H1 (cell line): ENCODE results near the gene SMYD3.

Source experiments
- ATF2 ChIP-seq: IDR thresholded peaks from 2 replicates; pipeline ENCODE4 v1.6.1; 2012; ENCODE audit warnings: low read length, inconsistent platforms
- EGR1 ChIP-seq: IDR thresholded peaks from 2 replicates; pipeline ENCODE4 v1.6.1; 2011; ENCODE audit warnings: low read depth, low read length, borderline replicate concordance
- POLR2A ChIP-seq, 2 experiments: IDR thresholded peaks; 1 replicate in 1 of 2; 2 replicates in 1 of 2; pipeline ENCODE4 v1.6.1; 2011; ENCODE audit warnings: low read depth in 2 of 2, low read length in 2 of 2, mild to moderate bottlenecking in 2 of 2; ENCODE audit errors: control extremely low read depth in 1 of 2
- POLR2AphosphoS5 ChIP-seq: IDR thresholded peaks from 2 replicates; pipeline ENCODE4 v1.6.1; 2011; ENCODE audit warnings: low read depth, low read length
- RAD21 ChIP-seq, 2 experiments: IDR thresholded peaks in 1 of 2; conservative IDR thresholded peaks in 1 of 2; 2 replicates each; pipeline ENCODE4 v1.6.1; 2011; ENCODE audit warnings: low read depth in 2 of 2, low read length in 2 of 2, improper control_type of control experiment in 1 of 2, inconsistent platforms in 1 of 2, mild to moderate bottlenecking in 1 of 2, moderate library complexity in 1 of 2
- RFX5 ChIP-seq: IDR thresholded peaks from 2 replicates; pipeline ENCODE4 v1.6.1; 2011; ENCODE audit warnings: low read depth, low read length, improper control_type of control experiment, borderline replicate concordance
- RNF2 ChIP-seq: fragments of 200-900, 300-1000 bp; sonication (generic); IDR thresholded peaks from 2 replicates; pipeline ENCODE4 v1.7.1; 2016; ENCODE audit warnings: borderline replicate concordance, low read depth, mild to moderate bottlenecking, antibody characterized with exemption, low read length; ENCODE audit not compliant: poor library complexity, severe bottlenecking; ENCODE audit errors: missing control alignments
- SRF ChIP-seq: IDR thresholded peaks from 2 replicates; pipeline ENCODE4 v1.6.1; 2011; ENCODE audit warnings: mild to moderate bottlenecking, low read depth, low read length, moderate library complexity
- TEAD4 ChIP-seq: IDR thresholded peaks from 2 replicates; pipeline ENCODE4 v1.6.1; 2012; ENCODE audit warnings: low read depth, low read length, inconsistent platforms, mixed read lengths
- USF2 ChIP-seq: IDR thresholded peaks from 2 replicates; pipeline ENCODE4 v1.6.1; 2011; ENCODE audit warnings: low read length, improper control_type of control experiment
- ZNF274 ChIP-seq: IDR thresholded peaks from 2 replicates; pipeline ENCODE4 v1.7.0; 2012; ENCODE audit warnings: low read length, borderline replicate concordance; ENCODE audit errors: extremely low read depth
- TF ChIP-seq, protein P1 (sequence below), 3 experiments: IDR thresholded peaks; 1 replicate in 2 of 3; 2 replicates in 1 of 3; pipeline versions ENCODE4 v1.5.1 to v1.6.1; 2011; ENCODE audit warnings: low read length in 3 of 3, mild to moderate bottlenecking in 3 of 3, inconsistent platforms in 2 of 3, low read depth in 1 of 3, moderate library complexity in 1 of 3; ENCODE audit not compliant: insufficient read depth in 1 of 3; ENCODE audit errors: control extremely low read depth in 1 of 3
- TF ChIP-seq, protein P2 (sequence below): IDR thresholded peaks from 2 replicates; pipeline ENCODE4 v1.6.1; 2012; ENCODE audit warnings: inconsistent platforms

- TF ChIP-seq, protein P1, sequence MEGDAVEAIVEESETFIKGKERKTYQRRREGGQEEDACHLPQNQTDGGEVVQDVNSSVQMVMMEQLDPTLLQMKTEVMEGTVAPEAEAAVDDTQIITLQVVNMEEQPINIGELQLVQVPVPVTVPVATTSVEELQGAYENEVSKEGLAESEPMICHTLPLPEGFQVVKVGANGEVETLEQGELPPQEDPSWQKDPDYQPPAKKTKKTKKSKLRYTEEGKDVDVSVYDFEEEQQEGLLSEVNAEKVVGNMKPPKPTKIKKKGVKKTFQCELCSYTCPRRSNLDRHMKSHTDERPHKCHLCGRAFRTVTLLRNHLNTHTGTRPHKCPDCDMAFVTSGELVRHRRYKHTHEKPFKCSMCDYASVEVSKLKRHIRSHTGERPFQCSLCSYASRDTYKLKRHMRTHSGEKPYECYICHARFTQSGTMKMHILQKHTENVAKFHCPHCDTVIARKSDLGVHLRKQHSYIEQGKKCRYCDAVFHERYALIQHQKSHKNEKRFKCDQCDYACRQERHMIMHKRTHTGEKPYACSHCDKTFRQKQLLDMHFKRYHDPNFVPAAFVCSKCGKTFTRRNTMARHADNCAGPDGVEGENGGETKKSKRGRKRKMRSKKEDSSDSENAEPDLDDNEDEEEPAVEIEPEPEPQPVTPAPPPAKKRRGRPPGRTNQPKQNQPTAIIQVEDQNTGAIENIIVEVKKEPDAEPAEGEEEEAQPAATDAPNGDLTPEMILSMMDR (IDR thresholded peaks at IDR 0.05; ENCODE audit: control extremely low read depth in 1 of 3, insufficient read depth in 1 of 3, low read depth in 1 of 3, low read length in 3 of 3) = no peak
- TF ChIP-seq, protein P2, sequence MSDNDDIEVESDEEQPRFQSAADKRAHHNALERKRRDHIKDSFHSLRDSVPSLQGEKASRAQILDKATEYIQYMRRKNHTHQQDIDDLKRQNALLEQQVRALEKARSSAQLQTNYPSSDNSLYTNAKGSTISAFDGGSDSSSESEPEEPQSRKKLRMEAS = no peak
- no peak for TF ChIP-seq POLR2A (IDR thresholded peaks at IDR 0.05; ENCODE audit: control extremely low read depth in 1 of 2, low read depth in 2 of 2, low read length in 2 of 2)
- TF ChIP-seq RFX5 = no peak
- no peak for TF ChIP-seq TEAD4
- TF ChIP-seq EGR1 = no peak
- TF ChIP-seq RNF2 = no peak
- no peak for TF ChIP-seq POLR2AphosphoS5
- TF ChIP-seq USF2 = no peak
- no peak for TF ChIP-seq SRF
- TF ChIP-seq RAD21 (IDR thresholded peaks at IDR 0.05 in 1 of 2, conservative IDR thresholded peaks at IDR 0.05 in 1 of 2; ENCODE audit: low read depth in 2 of 2, low read length in 2 of 2) = no peak
- no peak for TF ChIP-seq ATF2
- no peak for TF ChIP-seq ZNF274
These were observed 644.1 kb downstream of the SMYD3 start for GRCh38 chr1:245862812-245863540.
